Lower lobe of right lung (tissue), 2 donors: ENCODE data around the gene MPRIP. TPM values are rescaled to one million over a fixed set of nuclear protein-coding genes. Genes with fewer than 3 reads are reported as not detected.
A peak's percentile ranks its signal among the peaks of the same experiment; 100 is the strongest.

Experiments used
- ATAC-seq, 2 donors: fragments of 200-7000 bp; cut with Tn5 transposase; one replicate each; pipeline ENCODE4 v1.9.1; 2020 to 2022; ENCODE audit warnings: mild to moderate bottlenecking in 2 of 2, moderate library complexity in 2 of 2
- DNase-seq: peaks from one replicate; pipeline ENCODE4 v3.0.0-alpha.2; 2020
- H3K27ac ChIP-seq: fragments of 200-600 bp; one replicate; pipeline ENCODE4 v1.8.0; 2022
- H3K27me3 ChIP-seq: fragments of 200-600 bp; one replicate; pipeline ENCODE4 v1.8.0; 2022; ENCODE audit warnings: low read depth
- H3K36me3 ChIP-seq: fragments of 200-600 bp; one replicate; pipeline ENCODE4 v1.8.0; 2022; ENCODE audit warnings: mild to moderate bottlenecking
- H3K4me1 ChIP-seq: fragments of 200-600 bp; one replicate; pipeline ENCODE4 v1.8.0; 2022
- H3K4me3 ChIP-seq: fragments of 200-600 bp; one replicate; pipeline ENCODE4 v1.8.0; 2022; ENCODE audit warnings: mild to moderate bottlenecking
- H3K9me3 ChIP-seq: fragments of 200-600 bp; one replicate; pipeline ENCODE4 v1.8.0; 2022
- intact Hi-C: fragments of 100-400 bp; cut with DNase I; formaldehyde crosslinking; loops from one replicate; pipeline ENCODE4 v1.11.0; 2022
- total RNA-seq: library from RNA; stranded (reverse); fragmentation: NEBNext Ultra II Directional; extraction: Animal tissue kit (Norgen Biotek cat#: 25700); gene quantifications from one replicate; pipeline ENCODE4 v1.2.1, GENCODE V29; 2021
- TF ChIP-seq, protein P1 (sequence below): fragments of 200-600 bp; IDR thresholded peaks from one replicate; pipeline ENCODE4 v1.8.0; 2022; ENCODE audit warnings: antibody characterized with exemption, mild to moderate bottlenecking
- donor health status: DM: no; HTN: yes; CAD: no; lungs with severe emphysema.

MPRIP gene
- total RNA-seq, 1 donor from 2014 or later: 232 TPM

- Histone ChIP-seq H3K4me3 (no peak overlapping the region), H3K9me3 (no peaks in the 10 kb centered on the region), H3K4me1 (no peaks in the 10 kb centered on the region), H3K27me3 (no peaks in the 10 kb centered on the region), H3K36me3 (peaks cover 100% of the 10 kb centered on the region), H3K27ac (no peak overlapping the region)
- DNase-seq (no peak), ATAC-seq (no peak)
- TF ChIP-seq, protein P1, sequence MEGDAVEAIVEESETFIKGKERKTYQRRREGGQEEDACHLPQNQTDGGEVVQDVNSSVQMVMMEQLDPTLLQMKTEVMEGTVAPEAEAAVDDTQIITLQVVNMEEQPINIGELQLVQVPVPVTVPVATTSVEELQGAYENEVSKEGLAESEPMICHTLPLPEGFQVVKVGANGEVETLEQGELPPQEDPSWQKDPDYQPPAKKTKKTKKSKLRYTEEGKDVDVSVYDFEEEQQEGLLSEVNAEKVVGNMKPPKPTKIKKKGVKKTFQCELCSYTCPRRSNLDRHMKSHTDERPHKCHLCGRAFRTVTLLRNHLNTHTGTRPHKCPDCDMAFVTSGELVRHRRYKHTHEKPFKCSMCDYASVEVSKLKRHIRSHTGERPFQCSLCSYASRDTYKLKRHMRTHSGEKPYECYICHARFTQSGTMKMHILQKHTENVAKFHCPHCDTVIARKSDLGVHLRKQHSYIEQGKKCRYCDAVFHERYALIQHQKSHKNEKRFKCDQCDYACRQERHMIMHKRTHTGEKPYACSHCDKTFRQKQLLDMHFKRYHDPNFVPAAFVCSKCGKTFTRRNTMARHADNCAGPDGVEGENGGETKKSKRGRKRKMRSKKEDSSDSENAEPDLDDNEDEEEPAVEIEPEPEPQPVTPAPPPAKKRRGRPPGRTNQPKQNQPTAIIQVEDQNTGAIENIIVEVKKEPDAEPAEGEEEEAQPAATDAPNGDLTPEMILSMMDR: no peak
- intact Hi-C loops: no loop called here
Measured at GRCh38 chr17:17226451-17227265, 184.4 kb downstream of the MPRIP start.

DNA sequence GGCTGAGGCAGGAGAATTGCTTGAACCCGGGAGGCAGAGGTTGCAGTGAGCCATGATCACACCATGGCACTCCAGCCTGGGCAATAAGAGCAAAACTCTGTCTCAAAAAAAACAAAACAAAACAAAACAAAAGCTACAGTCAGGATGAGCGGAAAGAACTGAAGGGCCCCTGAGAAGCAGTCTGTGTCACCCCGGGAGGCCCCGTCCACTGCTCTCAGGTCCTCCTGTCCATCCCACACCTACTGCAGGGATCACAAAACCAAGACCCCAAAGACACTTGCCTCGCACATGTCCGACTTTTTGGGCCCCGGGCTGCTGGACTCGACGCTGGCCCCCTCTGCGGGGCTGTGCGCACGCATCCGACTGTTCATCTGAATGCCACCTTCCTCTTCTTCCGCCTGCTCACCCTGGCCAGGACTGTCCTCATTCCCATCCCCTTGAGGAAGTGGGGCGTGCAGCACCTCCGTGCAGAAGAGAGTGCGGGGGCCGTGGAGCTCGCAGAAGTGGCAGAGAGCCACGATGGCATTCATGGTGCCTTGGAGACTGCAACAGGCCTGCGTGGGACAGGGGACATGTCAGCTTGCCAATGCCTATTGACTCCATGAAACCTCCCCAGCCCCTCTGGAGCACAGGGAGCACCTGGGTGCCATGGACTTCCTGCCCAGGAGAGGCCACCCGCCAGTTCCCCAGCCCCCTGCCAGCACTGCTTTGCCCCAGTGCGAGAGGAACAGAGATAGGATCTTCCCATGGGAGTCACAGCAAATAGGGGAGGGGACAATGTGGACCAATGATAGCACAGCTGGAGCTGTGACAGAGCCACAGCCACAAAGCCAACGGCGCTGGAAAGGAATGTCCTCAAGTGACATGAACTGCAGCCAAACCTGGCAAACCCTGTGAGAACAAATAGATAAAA, 185.6 kb downstream of the MPRIP start:
- intact Hi-C loops: no loop called here
- DNase-seq (no peak), ATAC-seq (peak in 1 of 2 donors; percentile 18)
- Histone ChIP-seq H3K4me3 (no peak overlapping the region), H3K36me3 (peaks cover 100% of the 10 kb centered on the region), H3K27ac (no peak overlapping the region), H3K4me1 (no peaks in the 10 kb centered on the region), H3K27me3 (no peaks in the 10 kb centered on the region), H3K9me3 (no peaks in the 10 kb centered on the region)
- TF ChIP-seq, protein P1: no peak

DNA sequence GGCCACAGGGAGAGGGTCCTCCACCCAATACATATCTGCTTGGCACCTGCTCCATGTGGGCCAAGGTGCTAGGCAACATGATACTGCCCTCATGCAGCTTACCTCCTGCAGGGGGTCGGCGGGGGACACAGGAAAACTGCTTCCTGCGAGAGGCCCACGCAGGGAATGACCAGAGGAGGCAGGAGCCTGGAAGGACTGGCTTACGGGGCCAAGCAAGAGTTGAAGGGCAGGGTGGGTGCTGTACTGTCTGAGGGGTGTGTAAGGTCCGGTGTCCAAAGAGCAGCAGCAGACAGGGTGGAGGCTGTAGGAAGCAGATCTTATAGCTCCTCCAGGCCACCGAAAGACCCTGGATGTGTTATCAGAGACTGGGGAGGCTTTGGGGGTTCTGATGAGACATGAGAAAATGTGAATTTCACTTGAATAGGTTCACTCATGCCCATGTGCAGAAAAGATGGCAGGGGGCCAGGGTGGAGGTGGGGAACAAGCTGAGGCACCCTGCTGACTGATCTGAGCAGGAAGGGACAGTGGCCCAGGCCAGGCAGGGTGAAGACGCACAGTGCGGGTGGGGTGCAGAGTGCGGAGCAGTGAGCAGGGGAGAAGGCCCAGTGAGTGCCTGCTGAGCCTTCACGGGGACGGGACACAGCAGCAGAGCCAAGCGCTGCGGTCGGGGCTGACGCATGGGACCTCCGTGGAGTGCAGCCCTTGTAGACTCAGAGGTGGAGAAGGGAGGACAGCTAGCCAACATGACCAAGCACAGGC, 186.4 kb downstream of the MPRIP start:
- no peak overlapping the region for H3K27ac ChIP-seq
- ATAC-seq: peak in 1 of 2 donors; percentile 9
- no peak overlapping the region for H3K4me3 ChIP-seq
- H3K9me3 ChIP-seq: no peaks in the 10 kb centered on the region
- peaks cover 95% of the 10 kb centered on the region for H3K36me3 ChIP-seq
- DNase-seq: no peak
- H3K27me3 ChIP-seq: no peaks in the 10 kb centered on the region
- intact Hi-C loops: no loop called here
- H3K4me1 ChIP-seq: no peaks in the 10 kb centered on the region
- TF ChIP-seq, protein P1: no peak

DNA sequence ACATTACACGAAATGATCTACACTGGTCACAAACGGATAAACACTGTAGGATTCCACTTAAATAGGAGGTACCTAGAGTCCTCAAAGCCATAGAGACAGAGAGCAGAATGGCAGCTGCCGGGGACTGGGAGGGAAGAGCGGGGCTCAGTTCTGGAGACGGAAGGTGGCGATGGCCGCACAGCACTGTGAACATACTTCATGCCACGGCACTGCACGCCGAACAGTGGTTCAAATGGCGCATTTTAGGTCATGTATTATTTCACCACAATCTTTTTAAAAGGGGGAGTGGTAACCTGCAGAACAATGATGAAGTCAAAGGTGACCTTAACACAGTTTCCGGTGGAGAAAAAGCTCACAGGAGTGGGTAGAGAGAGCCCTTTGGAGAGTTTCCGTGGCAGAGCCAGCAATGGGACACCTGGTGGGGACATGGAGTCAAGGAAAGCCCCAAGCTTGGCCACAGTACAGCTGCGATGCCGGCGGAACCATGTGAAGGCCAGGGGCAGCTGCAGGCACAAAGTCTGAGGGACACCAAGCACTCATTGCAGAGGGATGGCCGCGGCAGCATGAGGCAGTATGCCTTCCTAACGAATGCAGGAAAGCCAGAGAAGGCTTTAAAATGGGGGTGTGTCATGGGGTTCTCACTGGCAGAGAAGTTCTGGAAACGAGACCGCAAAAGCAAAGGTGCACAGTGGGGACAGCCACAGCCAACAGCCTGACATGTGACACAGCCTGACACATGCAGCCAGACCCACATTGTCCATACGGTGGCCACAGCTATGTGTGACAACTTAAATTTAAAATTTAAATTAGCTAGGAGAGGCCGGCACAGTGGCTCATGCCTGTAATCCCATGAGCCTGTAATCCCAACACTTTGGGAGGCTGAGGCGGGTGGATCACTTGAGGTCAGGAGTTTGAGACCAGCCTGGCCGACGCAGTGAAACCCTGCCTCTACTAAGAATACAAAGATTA, 187.4 kb downstream of the MPRIP start:
- DNase-seq (no peak), ATAC-seq (no peak)
- no peaks in the 10 kb centered on the region for H3K27me3 ChIP-seq
- peaks cover 85% of the 10 kb centered on the region for H3K36me3 ChIP-seq
- H3K9me3 ChIP-seq: no peaks in the 10 kb centered on the region
- TF ChIP-seq, protein P1: no peak
- no peak overlapping the region for H3K4me3 ChIP-seq
- peaks cover 6% of the 10 kb centered on the region for H3K4me1 ChIP-seq
- no peak overlapping the region for H3K27ac ChIP-seq
- intact Hi-C loops: no loop called here
